HG03520 (cell line): ENCODE measurements around the gene OR2T2.
"Not testable (repeated sequence)": the region's sequence is repeated elsewhere in the genome, so short reads cannot be mapped to it uniquely, and the experiment has no call there.

ENCODE experiments used
- ATAC-seq: cut with Tn5 transposase; IDR thresholded peaks from one replicate; pipeline ENCODE4 v1.9.1; 2021; ENCODE audit warnings: mild to moderate bottlenecking, moderate library complexity; ENCODE audit not compliant: unreplicated experiment

The OR2T2 gene

GRCh38 chr1:248445399-248445798 lies at the start of gene OR2T2:
Gene OR2T2 (plus strand): TSS chr1:248445637. CDS start chr1:248452798, 7,161 bp downstream.
- ATAC-seq = not testable (repeated sequence)

- no peak for ATAC-seq
Observed at GRCh38 chr1:248402748-248403147, 42.7 kb upstream of the OR2T2 start, which contains the start of gene OR2T1. Gene OR2T1 (plus strand): TSS chr1:248403048. CDS start chr1:248406148, 3,100 bp downstream.

- ATAC-seq = no peak
Observed at GRCh38 chr1:248404024-248404423, 41.4 kb upstream of the OR2T2 start.

- ATAC-seq = no peak
Observed at GRCh38 chr1:248406721-248407692, 38.4 kb upstream of the OR2T2 start.

GRCh38 chr1:248416226-248416625 lies 29.2 kb upstream of the OR2T2 start:
- ATAC-seq = no peak

GRCh38 chr1:248417854-248418253 lies 27.6 kb upstream of the OR2T2 start:
- ATAC-seq = no peak

GRCh38 chr1:248421384-248421783 lies 24.1 kb upstream of the OR2T2 start:
- no peak for ATAC-seq

GRCh38 chr1:248427526-248428191 lies 17.8 kb upstream of the OR2T2 start:
- ATAC-seq = peak; percentile 47

GRCh38 chr1:248428192-248428533 lies 17.3 kb upstream of the OR2T2 start:
- peak; percentile 98 for ATAC-seq

GRCh38 chr1:248431683-248432082 lies 13.8 kb upstream of the OR2T2 start:
- not testable (repeated sequence) for ATAC-seq

- ATAC-seq = not testable (repeated sequence)
Observed at GRCh38 chr1:248432201-248432600, 13.2 kb upstream of the OR2T2 start.

GRCh38 chr1:248433811-248434415 lies 11.5 kb upstream of the OR2T2 start:
- not testable (repeated sequence) for ATAC-seq

GRCh38 chr1:248434913-248435312 lies 10.5 kb upstream of the OR2T2 start:
- not testable (repeated sequence) for ATAC-seq

- ATAC-seq = peak; percentile 65
Observed at GRCh38 chr1:248436303-248436702, 9.1 kb upstream of the OR2T2 start.

- ATAC-seq = not testable (repeated sequence)
Observed at GRCh38 chr1:248438668-248439067, 6.8 kb upstream of the OR2T2 start.

GRCh38 chr1:248439283-248439682 lies 6.2 kb upstream of the OR2T2 start:
- ATAC-seq = not testable (repeated sequence)

GRCh38 chr1:248442500-248443277 lies 2.7 kb upstream of the OR2T2 start:
- not testable (repeated sequence) for ATAC-seq

- not testable (repeated sequence) for ATAC-seq
Observed at GRCh38 chr1:248444603-248445002, 834 bp upstream of the OR2T2 start.

- ATAC-seq = peak; percentile 54
Observed at GRCh38 chr1:248448409-248449074, 3.1 kb downstream of the OR2T2 start.
